Caki2 (cell line): Measurements from ENCODE around the gene PRR20G. TPM values are rescaled to one million over a fixed set of nuclear protein-coding genes. Genes with fewer than 3 reads are reported as not detected.
"Not testable (repeated sequence)": the region's sequence is repeated elsewhere in the genome, so short reads cannot be mapped to it uniquely, and the experiment has no call there.

ENCODE experiments used
- DNase-seq: peaks from one replicate; pipeline ENCODE4 v3.0.0-alpha.2; 2015; ENCODE audit warnings: low read depth
- in situ Hi-C: cut with HindIII; loops from 2 replicates; pipeline ENCODE4 v1.10.0; 2016; ENCODE audit warnings: low sequenced_read_pairs, low pct_unique_long_range_greater_than_20kb, mixed read lengths
- total RNA-seq: library from RNA; depleted of rRNA; stranded (reverse); fragments of >200 nt; shearing (Covaris generic); gene quantifications from 2 replicates; pipeline ENCODE4 v1.2.3, GENCODE V29; 2014; ENCODE audit warnings: low replicate concordance

PRR20G gene
- total RNA-seq, 1 experiment from 2014 or later: not detected

- in situ Hi-C loops: no loop called here
- DNase-seq: no peak
Measured at GRCh38 chr3:127306361-127307111, 18.7 kb upstream of the PRR20G start.

DNA sequence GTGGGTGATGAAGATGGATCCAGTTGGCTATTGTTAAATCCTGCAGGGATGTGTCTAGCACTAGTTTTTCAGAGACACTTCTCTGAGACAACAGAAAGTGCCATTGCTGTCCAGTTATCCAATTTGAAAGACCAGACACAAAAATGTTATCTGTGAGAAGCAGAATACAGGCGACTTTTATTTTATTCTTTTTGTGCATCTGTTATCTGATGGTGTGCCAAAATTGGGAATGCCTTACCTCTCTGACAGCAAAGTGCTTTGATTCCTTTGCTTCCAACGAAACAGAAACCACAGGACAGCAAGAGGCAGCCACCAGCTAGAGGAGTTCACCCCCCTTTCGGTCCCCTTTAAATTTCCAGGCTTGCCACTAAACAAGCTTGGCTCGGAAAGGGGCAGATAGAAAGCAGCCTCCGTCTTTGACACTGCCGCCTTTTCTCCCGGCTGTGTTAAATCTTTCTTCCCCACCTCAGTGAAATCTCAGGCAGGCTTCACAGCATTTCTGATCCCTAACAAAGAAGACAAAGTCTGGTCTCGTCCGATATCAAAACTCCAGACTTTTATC, 17.7 kb upstream of the PRR20G start:
- DNase-seq: no peak
- in situ Hi-C loops: no loop called here

DNA sequence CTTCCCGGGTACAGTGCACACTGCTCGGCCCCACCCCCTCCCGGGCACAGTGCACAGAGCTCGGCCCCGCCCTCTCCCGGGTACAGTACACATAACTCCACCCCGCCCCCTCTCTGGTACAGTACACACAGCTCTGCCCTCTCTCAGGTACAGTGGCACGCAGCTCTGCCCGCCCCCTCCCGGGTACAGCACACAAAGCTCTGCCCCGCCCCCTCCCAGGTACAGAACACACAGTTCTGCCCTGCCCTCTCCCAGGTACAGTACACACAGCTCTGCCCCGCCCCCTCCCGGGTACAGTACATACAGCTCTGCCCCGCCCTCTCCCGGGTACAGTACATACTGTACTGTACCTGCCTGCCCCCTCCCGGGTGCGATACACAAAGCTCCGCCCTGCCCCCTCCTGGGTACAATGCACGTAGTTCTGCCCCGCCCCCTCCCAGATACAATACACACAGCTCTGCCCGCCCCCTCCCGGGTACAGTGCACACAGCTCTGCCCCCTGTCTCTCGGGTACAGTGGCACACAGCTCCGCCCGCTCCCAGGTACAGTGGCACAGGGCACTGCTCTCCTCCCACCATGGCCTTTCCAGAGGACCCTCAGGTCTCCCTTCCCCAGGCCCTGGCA, 16.4 kb upstream of the PRR20G start:
- in situ Hi-C loops: no loop called here
- peak; percentile 16 for DNase-seq

GRCh38 chr3:127299276-127299675, 11.4 kb upstream of the PRR20G start:
- DNase-seq: no peak
- in situ Hi-C loops: no loop called here

- in situ Hi-C loops: no loop called here
- no peak for DNase-seq
Measured at GRCh38 chr3:127296959-127297358, 9.1 kb upstream of the PRR20G start.

GRCh38 chr3:127296166-127296565, 8.3 kb upstream of the PRR20G start:
- no peak for DNase-seq
- in situ Hi-C loops: no loop called here

DNA sequence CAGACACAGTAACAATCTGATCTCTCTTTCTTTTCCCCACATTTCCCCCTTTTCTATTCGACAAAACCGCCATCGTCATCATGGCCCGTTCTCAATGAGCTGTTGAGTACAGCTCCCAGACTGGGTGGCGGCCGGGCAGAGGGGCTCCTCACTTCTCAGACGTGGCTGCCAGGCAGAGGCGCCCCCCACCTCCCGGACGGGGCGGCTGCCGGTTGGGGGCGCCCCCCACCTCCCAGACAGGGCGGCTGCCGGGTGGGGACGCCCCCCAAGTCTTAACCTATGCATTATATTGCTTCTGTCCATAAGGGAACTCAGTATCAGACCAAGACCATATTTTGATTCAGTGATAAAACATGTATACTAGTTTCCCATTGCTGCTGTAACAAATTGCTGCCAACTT, 5.8 kb upstream of the PRR20G start:
- in situ Hi-C loops, DNase-seq: not testable (repeated sequence)

- in situ Hi-C loops: no loop called here
- no peak for DNase-seq
Measured at GRCh38 chr3:127291611-127292010, 3.8 kb upstream of the PRR20G start.

- in situ Hi-C loops: no loop called here
- no peak for DNase-seq
Measured at GRCh38 chr3:127291114-127291513, 3.3 kb upstream of the PRR20G start.

DNA sequence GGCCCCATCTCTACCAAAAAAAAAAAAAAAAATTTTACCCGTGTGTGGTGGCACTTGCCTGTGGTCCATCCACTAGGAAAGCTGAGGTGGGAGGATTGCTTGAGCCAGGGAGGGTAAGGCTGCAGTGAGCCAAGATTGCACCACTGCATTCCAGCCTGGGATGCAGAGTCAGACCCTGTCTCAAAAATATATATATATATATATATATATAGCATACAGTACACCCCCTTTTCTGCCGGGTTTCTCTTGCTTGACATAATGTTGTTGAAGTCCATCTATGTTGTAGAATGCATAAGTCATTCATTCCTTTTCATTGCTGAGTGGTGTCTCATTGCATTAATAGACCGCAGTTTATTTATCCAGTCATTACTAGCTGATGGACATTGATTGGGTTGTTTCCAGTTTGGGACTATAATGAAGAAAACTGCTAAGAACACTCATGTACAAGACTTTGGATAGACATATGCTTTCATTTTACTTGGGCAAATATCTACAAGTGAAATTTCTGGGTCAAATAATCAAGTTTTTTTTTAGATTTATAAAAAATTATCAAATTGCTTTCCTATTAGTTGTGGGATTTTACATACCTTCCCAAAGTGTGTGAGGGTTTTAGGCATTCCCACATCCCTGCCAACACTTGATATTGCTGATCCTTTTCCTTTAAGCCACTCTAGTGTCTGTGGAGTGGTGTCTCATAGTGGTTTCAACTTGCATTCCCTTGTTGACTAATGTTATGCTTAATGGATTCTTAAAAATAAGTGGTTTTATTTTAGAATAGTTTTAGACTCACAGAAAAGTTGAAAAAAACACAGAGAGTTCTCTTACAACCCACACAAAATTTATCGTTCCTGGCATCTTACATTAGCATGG, 2.1 kb upstream of the PRR20G start:
- no peak for DNase-seq
- in situ Hi-C loops: no loop called here

DNA sequence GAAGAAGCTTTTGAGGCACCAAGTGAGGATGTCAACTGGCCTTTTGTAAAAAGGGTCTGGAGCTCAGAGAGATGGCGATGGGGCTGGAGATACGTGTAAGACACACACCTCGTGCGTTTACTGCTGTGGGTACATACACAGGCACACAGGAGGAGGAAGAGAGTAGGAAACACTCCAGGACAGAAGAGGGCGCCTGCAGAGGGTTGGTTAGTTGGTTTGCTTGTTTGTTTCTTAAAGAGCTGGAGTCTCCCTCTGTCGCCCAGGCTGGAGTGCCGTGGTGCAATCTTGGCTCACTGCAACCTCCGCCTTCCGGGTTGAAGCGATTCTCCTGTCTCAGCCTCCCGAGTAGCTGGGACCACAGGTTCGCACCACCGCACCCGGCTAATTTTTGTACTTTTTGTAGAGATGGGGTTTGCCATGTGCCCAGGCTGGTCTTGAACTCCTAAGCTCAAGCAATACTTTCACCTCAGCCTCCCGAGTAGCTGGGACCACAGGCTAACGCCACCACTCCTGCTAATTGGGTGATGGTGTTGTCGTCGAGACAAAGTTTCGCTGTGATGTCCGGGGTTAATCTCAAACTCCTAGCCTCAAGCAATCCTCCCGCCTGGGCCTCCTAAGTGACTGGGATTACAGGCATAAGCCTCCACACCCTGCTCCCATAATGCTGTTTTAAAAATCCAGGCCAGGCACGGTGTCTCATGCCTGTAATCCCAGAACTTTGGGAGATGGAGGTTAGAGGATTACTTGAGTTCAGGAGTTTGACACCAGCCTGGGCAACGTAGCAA, 1.3 kb upstream of the PRR20G start:
- DNase-seq: no peak
- in situ Hi-C loops: no loop called here

GRCh38 chr3:127288343-127288742, 497 bp upstream of the PRR20G start:
- DNase-seq: no peak
- in situ Hi-C loops: no loop called here

GRCh38 chr3:127286571-127287140, 1.2 kb downstream of the PRR20G start:
- peak; percentile 55 for DNase-seq
- in situ Hi-C loops: no loop called here

DNA sequence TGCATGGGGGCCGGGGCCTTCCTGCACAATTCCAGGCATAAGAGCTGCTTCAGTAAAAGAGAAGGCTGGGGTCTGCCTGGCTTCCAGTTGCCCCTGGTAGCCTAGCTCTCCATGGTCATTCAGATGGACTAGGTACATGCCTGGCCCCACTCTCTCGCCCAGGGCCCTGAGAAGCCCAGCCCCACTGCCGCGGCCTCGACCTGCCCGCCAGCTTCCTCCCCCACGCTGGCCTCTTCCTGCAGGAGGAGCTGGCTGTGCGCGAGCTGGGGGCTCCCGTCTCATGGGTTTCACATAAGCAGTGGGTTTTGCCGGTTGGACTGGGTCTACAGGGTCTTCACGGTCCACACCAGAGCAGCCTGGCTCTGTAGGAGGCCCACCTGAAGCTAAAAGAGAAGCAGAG, 3.6 kb downstream of the PRR20G start:
- in situ Hi-C loops: no loop called here
- no peak for DNase-seq

- in situ Hi-C loops: no loop called here
- DNase-seq: no peak
Measured at GRCh38 chr3:127277561-127277960, 10.3 kb downstream of the PRR20G start.

DNA sequence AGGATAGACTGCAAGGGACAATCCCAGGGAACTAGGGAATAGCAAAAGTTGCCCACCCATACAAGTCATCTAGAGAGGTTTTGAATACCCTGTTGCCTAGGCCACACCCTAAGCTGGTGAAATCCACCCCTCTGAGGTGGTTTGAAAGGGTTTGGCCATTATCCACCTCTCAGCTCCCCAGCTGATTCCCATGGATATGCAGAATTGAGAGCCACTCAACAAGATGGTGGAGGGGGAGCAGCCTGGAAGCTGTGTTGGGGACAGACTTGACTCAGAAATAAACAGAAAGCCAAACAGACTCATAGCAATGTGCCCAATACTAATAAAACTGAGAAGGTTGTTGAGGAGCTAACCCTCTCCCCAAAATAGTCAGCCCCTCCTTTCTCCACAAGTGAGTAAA, 10.9 kb downstream of the PRR20G start:
- in situ Hi-C loops: no loop called here
- DNase-seq: no peak

GRCh38 chr3:127276396-127276795, 11.4 kb downstream of the PRR20G start:
- DNase-seq: peak; percentile 47
- in situ Hi-C loops: no loop called here

DNA sequence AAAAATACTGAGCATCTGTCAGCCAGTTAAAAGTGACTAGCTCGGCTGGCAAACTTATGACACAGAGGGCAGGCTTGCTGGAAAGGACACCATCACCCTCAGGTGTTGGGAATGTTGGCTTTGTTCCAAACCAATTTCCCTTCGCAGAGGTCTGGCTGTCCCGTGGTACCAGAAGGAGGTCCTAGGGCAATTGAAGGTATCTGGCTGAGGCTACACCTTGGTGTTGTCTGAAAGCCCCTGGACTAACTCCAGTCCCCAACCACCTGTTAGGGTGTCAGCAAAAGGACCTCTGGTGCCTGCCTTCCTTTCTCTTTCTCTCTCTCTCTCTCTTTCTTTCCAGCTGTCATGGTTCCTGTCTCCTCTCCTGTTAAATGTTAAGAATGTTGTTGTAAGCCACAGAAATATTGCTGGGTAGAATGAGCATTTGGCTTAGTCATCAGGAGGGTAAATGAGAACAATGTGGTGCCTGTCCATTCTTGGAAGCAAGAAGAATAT, 12.5 kb downstream of the PRR20G start:
- in situ Hi-C loops: no loop called here
- DNase-seq: peak; percentile 74
